ENCODE data around the gene SLC15A2.

The SLC15A2 gene

DNA sequence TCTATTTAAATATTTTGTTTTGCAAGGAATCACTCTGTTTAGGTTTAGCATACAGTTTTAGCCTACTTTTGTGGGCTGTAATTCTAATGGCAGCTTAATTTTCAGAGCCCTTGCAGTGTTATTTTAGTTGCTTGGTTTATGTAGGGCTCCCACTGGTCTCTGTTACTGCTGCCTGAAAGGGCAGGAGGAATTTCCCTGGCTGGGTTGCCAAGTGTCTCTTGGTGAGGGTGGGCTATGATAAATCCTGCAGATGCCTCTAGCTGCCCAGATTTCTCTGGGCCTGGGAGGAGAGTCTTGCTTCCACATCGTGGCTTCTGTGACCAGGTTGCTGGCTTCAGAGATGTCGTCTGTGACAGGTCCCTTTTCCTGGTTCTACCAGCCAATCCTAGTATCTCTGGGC lies 91.6 kb downstream of the SLC15A2 start:
- no peak overlapping the region for H3K4me3 ChIP-seq (ENCODE audit: low read depth in 1 of 2, low read length in 2 of 2)
- H3K27me3 ChIP-seq (ENCODE audit: low read depth, low read length): no peaks in the 10 kb centered on the region
- no peaks in the 10 kb centered on the region for H3K36me3 ChIP-seq (ENCODE audit: control insufficient read depth in 1 of 2, insufficient read depth in 2 of 2, low read length in 2 of 2)
- no peaks in the 10 kb centered on the region for H3K4me1 ChIP-seq (ENCODE audit: control insufficient read depth in 1 of 2, insufficient read depth in 2 of 2, low read length in 2 of 2)
- H3K9me3 ChIP-seq (ENCODE audit: control insufficient read depth in 1 of 2, low read length in 2 of 2): peaks cover 4 to 8% of the 10 kb centered on the region in 2 donors
- H3K27ac ChIP-seq (ENCODE audit: low read length): no peak overlapping the region

DNA sequence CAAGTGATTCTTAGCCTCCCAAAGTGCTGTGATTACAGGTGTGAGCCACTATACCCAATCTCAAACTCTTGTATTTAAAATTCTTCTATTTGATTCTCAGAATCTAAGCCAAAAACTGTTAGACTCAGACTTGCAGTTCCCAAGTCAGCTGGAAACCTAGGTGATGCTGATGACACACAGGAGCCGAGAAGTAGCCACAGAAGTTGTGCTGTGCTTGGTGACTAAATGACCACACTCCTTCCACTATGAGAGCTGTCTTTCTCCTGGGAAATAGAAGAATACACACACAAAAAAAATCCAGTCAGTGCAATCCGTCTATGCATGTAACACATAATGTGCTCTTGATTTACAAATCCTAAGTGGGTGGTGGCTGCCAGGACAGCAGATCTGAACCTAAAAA lies 93.9 kb downstream of the SLC15A2 start:
- no peaks in the 10 kb centered on the region for H3K36me3 ChIP-seq (ENCODE audit: control insufficient read depth in 1 of 2, insufficient read depth in 2 of 2, low read length in 2 of 2)
- H3K4me1 ChIP-seq (ENCODE audit: control insufficient read depth in 1 of 2, insufficient read depth in 2 of 2, low read length in 2 of 2): no peaks in the 10 kb centered on the region
- no peak overlapping the region for H3K27ac ChIP-seq (ENCODE audit: low read length)
- H3K4me3 ChIP-seq (ENCODE audit: low read depth in 1 of 2, low read length in 2 of 2): no peak overlapping the region
- peaks cover 4 to 8% of the 10 kb centered on the region in 2 donors for H3K9me3 ChIP-seq (ENCODE audit: control insufficient read depth in 1 of 2, low read length in 2 of 2)
- no peaks in the 10 kb centered on the region for H3K27me3 ChIP-seq (ENCODE audit: low read depth, low read length)

DNA sequence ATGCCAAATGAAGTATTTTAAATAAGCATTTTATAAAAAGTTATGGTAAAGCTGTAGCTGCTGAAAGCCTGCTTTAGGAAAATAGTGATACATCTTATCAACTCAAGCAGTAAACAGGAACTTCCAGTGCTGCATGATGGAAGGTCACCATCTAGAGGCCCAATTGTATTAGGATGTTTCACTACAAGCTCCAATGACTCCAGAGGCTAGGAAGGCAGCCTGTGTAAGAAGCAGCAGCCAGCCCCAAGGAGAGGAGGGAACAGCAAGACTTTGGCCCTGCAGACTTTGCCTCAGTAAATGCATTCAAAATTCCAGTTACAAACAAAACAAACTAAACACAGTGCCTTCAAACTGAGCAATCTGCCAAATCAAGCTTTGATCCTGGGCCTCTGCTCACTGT lies 95.7 kb downstream of the SLC15A2 start:
- H3K27me3 ChIP-seq (ENCODE audit: low read depth, low read length): no peaks in the 10 kb centered on the region
- no peak overlapping the region for H3K27ac ChIP-seq (ENCODE audit: low read length)
- no peaks in the 10 kb centered on the region for H3K4me1 ChIP-seq (ENCODE audit: control insufficient read depth in 1 of 2, insufficient read depth in 2 of 2, low read length in 2 of 2)
- H3K4me3 ChIP-seq (ENCODE audit: low read depth in 1 of 2, low read length in 2 of 2): no peak overlapping the region
- H3K9me3 ChIP-seq (ENCODE audit: control insufficient read depth in 1 of 2, low read length in 2 of 2): no peaks in the 10 kb centered on the region
- H3K36me3 ChIP-seq (ENCODE audit: control insufficient read depth in 1 of 2, insufficient read depth in 2 of 2, low read length in 2 of 2): no peaks in the 10 kb centered on the region

DNA sequence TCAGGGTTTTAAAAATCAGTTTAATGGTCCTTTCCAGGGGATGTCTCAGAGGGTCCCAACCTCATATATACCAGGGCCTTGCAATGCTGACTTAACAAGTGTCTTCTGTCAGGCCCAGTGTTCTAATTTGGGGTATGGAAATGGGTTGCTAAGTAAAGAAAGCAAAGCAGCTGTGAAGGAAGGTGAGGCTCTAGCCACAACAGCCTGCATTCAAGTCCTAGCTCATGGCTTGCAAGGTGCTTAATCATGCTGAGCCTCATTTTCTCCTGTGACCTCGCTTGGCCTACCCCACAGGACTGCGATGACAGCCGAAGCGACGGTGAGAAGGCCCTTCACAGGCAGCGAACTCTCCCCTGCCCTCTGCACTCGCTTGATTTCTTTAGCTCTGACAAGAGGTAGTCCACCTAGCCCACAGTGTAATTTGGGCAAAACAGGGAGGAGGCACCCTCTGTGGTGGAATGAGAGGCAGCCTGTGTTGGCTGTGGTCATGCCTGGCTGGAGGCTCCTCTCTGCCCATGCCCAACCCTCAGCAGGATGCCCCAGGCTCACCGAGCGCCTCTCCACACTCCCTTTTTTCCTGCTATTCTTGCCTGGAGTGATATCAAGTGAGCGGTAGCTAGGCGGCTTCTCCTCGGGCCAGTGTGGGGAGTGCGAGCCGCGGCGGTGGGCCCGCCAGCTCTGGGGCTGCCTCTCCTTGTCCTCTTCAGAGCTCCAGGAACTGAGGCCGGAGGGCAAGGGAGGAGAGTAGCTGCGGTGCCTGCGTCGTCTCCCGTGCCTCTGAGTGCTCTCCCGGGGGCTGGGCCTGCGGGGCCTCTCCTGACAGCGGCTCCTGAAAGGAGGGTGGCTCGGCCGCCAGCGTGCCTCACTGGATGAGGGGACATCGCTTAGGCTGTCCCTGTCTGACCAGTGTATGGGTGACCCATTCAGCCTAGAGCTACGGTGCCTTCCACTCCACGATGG lies 98.7 kb downstream of the SLC15A2 start:
- no peaks in the 10 kb centered on the region for H3K9me3 ChIP-seq (ENCODE audit: control insufficient read depth in 1 of 2, low read length in 2 of 2)
- H3K27me3 ChIP-seq (ENCODE audit: low read depth, low read length): no peaks in the 10 kb centered on the region
- H3K36me3 ChIP-seq (ENCODE audit: control insufficient read depth in 1 of 2, insufficient read depth in 2 of 2, low read length in 2 of 2): no peaks in the 10 kb centered on the region
- H3K4me1 ChIP-seq (ENCODE audit: control insufficient read depth in 1 of 2, insufficient read depth in 2 of 2, low read length in 2 of 2): no peaks in the 10 kb centered on the region
- H3K27ac ChIP-seq (ENCODE audit: low read length): no peak overlapping the region
- H3K4me3 ChIP-seq (ENCODE audit: low read depth in 1 of 2, low read length in 2 of 2): no peak overlapping the region
